Dermis microvascular lymphatic vessel endothelial cell (primary cell): Measurements from ENCODE around the gene AFF2. TPM values are rescaled to one million over a fixed set of nuclear protein-coding genes. Genes with fewer than 3 reads are reported as not detected.

Experiments
- DNase-seq, 2 donors: peaks; one replicate each; pipeline versions ENCODE4 v3.0.0 to v3.0.0-alpha.2; 2010; ENCODE audit warnings: low read depth in 2 of 2
- total RNA-seq: library from RNA; depleted of rRNA; stranded (reverse); fragments of >200 nt; gene quantifications from 2 replicates; pipeline ENCODE4 v1.2.1, GENCODE V29; 2014

Gene AFF2
- total RNA-seq, 1 donor from 2014 or later = 0.26 TPM

GRCh38 chrX:148582353-148582752, 81.9 kb downstream of the AFF2 start:
- DNase-seq = no peak

- no peak for DNase-seq
Observed at GRCh38 chrX:148588649-148589310, 88.4 kb downstream of the AFF2 start.

- no peak for DNase-seq
Observed at GRCh38 chrX:148592595-148592994, 92.2 kb downstream of the AFF2 start.

- DNase-seq = no peak
Observed at GRCh38 chrX:148593146-148593545, 92.7 kb downstream of the AFF2 start.

GRCh38 chrX:148593987-148594386, 93.6 kb downstream of the AFF2 start:
- no peak for DNase-seq

- DNase-seq = no peak
Observed at GRCh38 chrX:148599404-148599803, 99.0 kb downstream of the AFF2 start.

GRCh38 chrX:148600131-148600530, 99.7 kb downstream of the AFF2 start:
- DNase-seq = no peak

- no peak for DNase-seq
Observed at GRCh38 chrX:148600581-148600980, 100.2 kb downstream of the AFF2 start.

GRCh38 chrX:148601034-148601433, 100.6 kb downstream of the AFF2 start:
- no peak for DNase-seq

GRCh38 chrX:148609515-148610327, 109.3 kb downstream of the AFF2 start:
- DNase-seq = no peak

- no peak for DNase-seq
Observed at GRCh38 chrX:148610328-148610698, 109.9 kb downstream of the AFF2 start.

- no peak for DNase-seq
Observed at GRCh38 chrX:148611993-148612392, 111.6 kb downstream of the AFF2 start.

- no peak for DNase-seq
Observed at GRCh38 chrX:148612431-148612830, 112.0 kb downstream of the AFF2 start.

- DNase-seq = no peak
Observed at GRCh38 chrX:148613636-148614035, 113.2 kb downstream of the AFF2 start.

- no peak for DNase-seq
Observed at GRCh38 chrX:148615491-148615890, 115.1 kb downstream of the AFF2 start.

GRCh38 chrX:148618470-148619445, 118.3 kb downstream of the AFF2 start:
- no peak for DNase-seq

- no peak for DNase-seq
Observed at GRCh38 chrX:148620023-148620422, 119.6 kb downstream of the AFF2 start.

- no peak for DNase-seq
Observed at GRCh38 chrX:148624951-148625474, 124.6 kb downstream of the AFF2 start.

GRCh38 chrX:148628621-148629020, 128.2 kb downstream of the AFF2 start:
- DNase-seq = no peak

GRCh38 chrX:148629434-148629833, 129.0 kb downstream of the AFF2 start:
- DNase-seq = no peak

GRCh38 chrX:148632444-148632843, 132.0 kb downstream of the AFF2 start:
- no peak for DNase-seq
